ENCODE measurements around the gene ZNF189.
A peak's percentile ranks its signal among the peaks of the same experiment; 100 is the strongest.

The ZNF189 gene

DNA sequence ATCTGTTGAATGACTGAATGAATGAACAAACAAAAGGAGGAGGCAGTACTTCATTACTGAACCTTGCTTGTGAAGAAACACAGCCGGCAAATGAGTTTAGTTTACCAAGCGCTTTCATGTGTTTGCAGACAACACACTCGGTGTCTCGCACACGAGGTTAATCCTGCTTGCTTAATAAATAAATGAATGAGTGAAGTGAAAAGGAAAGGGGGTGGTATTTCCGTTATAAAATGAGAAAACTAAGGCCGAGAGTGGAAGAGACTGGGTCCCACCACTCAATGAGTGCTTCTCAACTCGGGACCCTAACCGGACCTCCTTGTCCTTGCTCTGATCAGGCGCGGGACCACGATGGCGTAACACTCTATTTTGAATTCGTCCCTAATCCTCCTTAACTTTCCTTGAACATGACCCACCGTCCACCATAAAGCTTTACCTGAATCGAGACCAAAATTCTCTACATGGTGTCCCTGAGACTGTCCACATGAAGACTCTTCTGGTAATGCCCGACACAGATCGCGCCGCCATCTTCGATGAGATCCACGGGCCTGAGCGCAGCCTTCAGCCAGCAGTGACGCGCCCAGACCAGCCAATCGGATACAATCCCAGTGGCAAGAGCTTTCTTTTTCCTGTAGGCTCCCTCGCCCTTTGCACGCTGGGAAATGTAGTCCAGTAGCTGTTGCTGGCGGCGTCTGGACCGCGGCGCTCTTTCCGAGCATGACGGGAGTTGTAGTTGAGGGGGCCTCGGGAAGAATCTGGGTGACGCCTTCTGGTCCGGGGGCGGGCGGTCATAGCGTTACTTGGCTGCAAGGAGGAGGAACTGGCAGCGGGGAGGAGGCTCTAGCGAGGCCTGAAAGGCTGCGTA, at the start of gene ZNF189, which contains the start of gene MRPL50:
Gene ZNF189 (plus strand): TSS at position 784 of the 862 bp plus-strand sequence. CDS start 306 bp downstream, outside the sequence.
Gene MRPL50 (minus strand): TSS at position 551 of the 862 bp plus-strand sequence. CDS start 26 bp downstream, at position 525.
- Histone ChIP-seq H2AFZ (ENCODE audit: low read depth, low read length) (peak within 1 kb of the TSS; percentile 92), H3K9me3 (ENCODE audit: insufficient read depth, low read length, severe bottlenecking) (peaks cover 13% of the 10 kb centered on the region), H3K4me2 (ENCODE audit: insufficient read depth, low read length) (peak within 1 kb of the TSS; percentile 92), H3K27ac (ENCODE audit: low read length) (peak within 1 kb of the TSS; percentile 86), H4K20me1 (ENCODE audit: insufficient read depth, low read length) (no peaks in the 10 kb centered on the region), H3K4me3 (ENCODE audit: low read depth in 1 of 2, low read length in 2 of 2) (peak within 1 kb of the TSS; percentile 71 to 75), H3K79me2 (ENCODE audit: insufficient read depth, low read length) (peaks cover 79% of the 10 kb centered on the region), H3K36me3 (ENCODE audit: insufficient read depth, low read length) (peaks cover 63% of the 10 kb centered on the region), H3K4me1 (ENCODE audit: insufficient read depth, low read length) (peaks cover 35% of the 10 kb centered on the region), H3K9ac (ENCODE audit: low read depth, low read length) (peak within 1 kb of the TSS; percentile 79), H3K27me3 (ENCODE audit: insufficient read depth, low read length, poor library complexity) (no peaks in the 10 kb centered on the region)
- TF ChIP-seq, protein P1, sequence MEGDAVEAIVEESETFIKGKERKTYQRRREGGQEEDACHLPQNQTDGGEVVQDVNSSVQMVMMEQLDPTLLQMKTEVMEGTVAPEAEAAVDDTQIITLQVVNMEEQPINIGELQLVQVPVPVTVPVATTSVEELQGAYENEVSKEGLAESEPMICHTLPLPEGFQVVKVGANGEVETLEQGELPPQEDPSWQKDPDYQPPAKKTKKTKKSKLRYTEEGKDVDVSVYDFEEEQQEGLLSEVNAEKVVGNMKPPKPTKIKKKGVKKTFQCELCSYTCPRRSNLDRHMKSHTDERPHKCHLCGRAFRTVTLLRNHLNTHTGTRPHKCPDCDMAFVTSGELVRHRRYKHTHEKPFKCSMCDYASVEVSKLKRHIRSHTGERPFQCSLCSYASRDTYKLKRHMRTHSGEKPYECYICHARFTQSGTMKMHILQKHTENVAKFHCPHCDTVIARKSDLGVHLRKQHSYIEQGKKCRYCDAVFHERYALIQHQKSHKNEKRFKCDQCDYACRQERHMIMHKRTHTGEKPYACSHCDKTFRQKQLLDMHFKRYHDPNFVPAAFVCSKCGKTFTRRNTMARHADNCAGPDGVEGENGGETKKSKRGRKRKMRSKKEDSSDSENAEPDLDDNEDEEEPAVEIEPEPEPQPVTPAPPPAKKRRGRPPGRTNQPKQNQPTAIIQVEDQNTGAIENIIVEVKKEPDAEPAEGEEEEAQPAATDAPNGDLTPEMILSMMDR (IDR thresholded peaks at IDR 0.05; ENCODE audit: borderline replicate concordance, extremely low read depth, low read length, poor library complexity, severe bottlenecking) = no peak
- TF ChIP-seq EZH2 (IDR thresholded peaks at IDR 0.05; ENCODE audit: borderline replicate concordance, low read depth, low read length, severe bottlenecking) = no peak
- ATAC-seq (ENCODE audit: insufficient read depth, low read depth) = peak; percentile 96
- DNase-seq = peak; percentile 95

DNA sequence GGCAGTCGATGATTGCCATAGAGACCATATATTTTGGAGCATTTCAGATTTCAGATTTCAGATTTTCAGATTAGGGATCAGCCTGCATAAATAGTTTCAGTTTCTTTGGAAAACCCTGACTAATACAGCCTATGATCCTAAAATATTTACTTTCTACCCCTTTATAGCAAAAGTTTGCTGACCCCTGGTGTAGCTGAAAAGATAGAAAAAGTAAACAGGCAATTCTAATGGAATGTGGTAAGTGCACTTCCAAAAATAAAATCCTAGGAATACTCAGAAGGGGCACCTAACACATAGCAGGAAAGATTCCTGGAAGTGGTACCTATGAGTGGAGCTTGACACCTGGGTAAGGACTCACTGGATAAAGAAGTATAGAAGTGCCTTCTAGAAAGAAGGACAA, 48.4 kb upstream of the ZNF189 start:
- no peaks in the 10 kb centered on the region for H3K79me2 ChIP-seq (ENCODE audit: insufficient read depth, low read length)
- H3K4me3 ChIP-seq (ENCODE audit: low read depth in 1 of 2, low read length in 2 of 2) = no peak overlapping the region
- no peak overlapping the region for H3K9ac ChIP-seq (ENCODE audit: low read depth, low read length)
- no peak for DNase-seq
- H4K20me1 ChIP-seq (ENCODE audit: insufficient read depth, low read length) = no peaks in the 10 kb centered on the region
- TF ChIP-seq, protein P1 (IDR thresholded peaks at IDR 0.05; ENCODE audit: borderline replicate concordance, extremely low read depth, low read length, poor library complexity, severe bottlenecking) = no peak
- no peak for TF ChIP-seq EZH2 (IDR thresholded peaks at IDR 0.05; ENCODE audit: borderline replicate concordance, low read depth, low read length, severe bottlenecking)
- no peaks in the 10 kb centered on the region for H3K9me3 ChIP-seq (ENCODE audit: insufficient read depth, low read length, severe bottlenecking)
- no peaks in the 10 kb centered on the region for H3K36me3 ChIP-seq (ENCODE audit: insufficient read depth, low read length)
- H3K4me2 ChIP-seq (ENCODE audit: insufficient read depth, low read length) = no peak overlapping the region
- no peak overlapping the region for H3K27ac ChIP-seq (ENCODE audit: low read length)
- no peak overlapping the region for H2AFZ ChIP-seq (ENCODE audit: low read depth, low read length)
- no peaks in the 10 kb centered on the region for H3K27me3 ChIP-seq (ENCODE audit: insufficient read depth, low read length, poor library complexity)
- ATAC-seq (ENCODE audit: insufficient read depth, low read depth) = no peak
- no peaks in the 10 kb centered on the region for H3K4me1 ChIP-seq (ENCODE audit: insufficient read depth, low read length)

DNA sequence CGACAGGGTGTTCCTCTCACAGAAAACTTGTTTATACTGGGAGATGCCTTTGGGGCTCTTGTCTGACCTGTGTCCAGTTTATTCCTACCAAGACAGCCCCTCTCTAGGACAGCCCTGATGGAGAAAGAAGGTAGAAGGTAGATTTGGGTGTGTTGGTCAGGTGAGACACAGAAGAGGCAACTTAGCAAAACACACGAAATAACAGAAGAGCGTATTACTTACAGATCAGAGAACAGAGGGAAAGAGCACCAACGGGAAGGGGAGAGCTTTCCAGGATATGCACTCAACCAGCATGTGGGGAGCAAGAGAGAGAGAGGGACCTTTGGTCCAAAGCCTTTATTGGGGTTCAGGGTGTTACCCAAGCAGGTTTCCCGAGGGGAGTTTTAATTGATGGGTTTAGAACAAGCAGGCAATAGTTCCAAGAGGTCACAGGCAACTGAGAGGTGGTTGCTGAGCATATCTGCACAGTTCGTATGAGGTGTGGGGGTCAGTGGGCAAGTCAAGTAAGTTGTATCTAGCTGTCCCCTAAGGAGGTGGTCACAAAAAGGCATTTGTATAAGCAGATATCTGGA, 45.7 kb upstream of the ZNF189 start:
- DNase-seq = no peak

More for the DNA sequence above, 45.7 kb upstream of the ZNF189 start:
- Histone ChIP-seq H2AFZ (ENCODE audit: low read depth, low read length) (no peak overlapping the region), H3K27me3 (ENCODE audit: insufficient read depth, low read length, poor library complexity) (no peaks in the 10 kb centered on the region), H3K4me2 (ENCODE audit: insufficient read depth, low read length) (no peak overlapping the region), H3K36me3 (ENCODE audit: insufficient read depth, low read length) (no peaks in the 10 kb centered on the region), H3K4me3 (ENCODE audit: low read depth in 1 of 2, low read length in 2 of 2) (no peak overlapping the region), H3K9me3 (ENCODE audit: insufficient read depth, low read length, severe bottlenecking) (no peaks in the 10 kb centered on the region), H3K9ac (ENCODE audit: low read depth, low read length) (no peak overlapping the region), H3K4me1 (ENCODE audit: insufficient read depth, low read length) (no peaks in the 10 kb centered on the region), H4K20me1 (ENCODE audit: insufficient read depth, low read length) (no peaks in the 10 kb centered on the region), H3K27ac (ENCODE audit: low read length) (no peak overlapping the region), H3K79me2 (ENCODE audit: insufficient read depth, low read length) (no peaks in the 10 kb centered on the region)
- ATAC-seq (ENCODE audit: insufficient read depth, low read depth) = no peak
- no peak for TF ChIP-seq EZH2 (IDR thresholded peaks at IDR 0.05; ENCODE audit: borderline replicate concordance, low read depth, low read length, severe bottlenecking)
- TF ChIP-seq, protein P1 (IDR thresholded peaks at IDR 0.05; ENCODE audit: borderline replicate concordance, extremely low read depth, low read length, poor library complexity, severe bottlenecking) = no peak
